Measurements from ENCODE around the gene SLC49A4. TPM values are rescaled to one million over a fixed set of nuclear protein-coding genes. Genes with fewer than 3 reads are reported as not detected.

SLC49A4 gene
- total and polyA plus RNA-seq, 2 experiments from 2014 or later = 39.1 to 59.2 TPM

GRCh38 chr3:122802323-122802722 is 7.5 kb downstream of the SLC49A4 start:
- H3K27ac ChIP-seq = no peak overlapping the region
- H2AFZ ChIP-seq = no peak overlapping the region
- WGBS (ENCODE audit: low lambda C conversion rate, missing lambda C conversion rate) = 91% methylated on average over 1 of the region's 1 CpG
- H3K9me2 ChIP-seq (replicated peaks; ENCODE audit: insufficient read depth) = no peaks in the 10 kb centered on the region
- no peaks in the 10 kb centered on the region for H4K20me1 ChIP-seq (ENCODE audit: insufficient read depth, poor library complexity, severe bottlenecking)
- H3K4me2 ChIP-seq = no peak overlapping the region
- no peak for TF ChIP-seq EZH2 (IDR thresholded peaks at IDR 0.05; ENCODE audit: borderline replicate concordance)
- TF ChIP-seq EZH2phosphoT487 (IDR thresholded peaks at IDR 0.05; ENCODE audit: low read depth, severe bottlenecking, unreplicated experiment) = no peak
- no peak for TF ChIP-seq CTCF (IDR thresholded peaks at IDR 0.05; ENCODE audit: poor library complexity)
- peaks cover 2% of the 10 kb centered on the region for H3K4me1 ChIP-seq (ENCODE audit: insufficient read depth)
- no peaks in the 10 kb centered on the region for H3K9me3 ChIP-seq (ENCODE audit: low read depth)
- H3K27me3 ChIP-seq = no peaks in the 10 kb centered on the region
- no peak overlapping the region for H3K4me3 ChIP-seq
- no peak for DNase-seq (ENCODE audit: low spot score)
- H3K36me3 ChIP-seq (replicated peaks; ENCODE audit: insufficient read depth, low read depth) = no peaks in the 10 kb centered on the region
- peaks cover 68% of the 10 kb centered on the region for H3K79me2 ChIP-seq

- peaks cover 53% of the 10 kb centered on the region for H3K79me2 ChIP-seq
- TF ChIP-seq EZH2phosphoT487 (IDR thresholded peaks at IDR 0.05; ENCODE audit: low read depth, severe bottlenecking, unreplicated experiment) = no peak
- TF ChIP-seq CTCF (IDR thresholded peaks at IDR 0.05; ENCODE audit: poor library complexity) = no peak
- no peak for TF ChIP-seq EZH2 (IDR thresholded peaks at IDR 0.05; ENCODE audit: borderline replicate concordance)
- WGBS (ENCODE audit: low lambda C conversion rate, missing lambda C conversion rate) = 94% methylated on average over 2 of the region's 2 CpGs
- no peak overlapping the region for H3K27ac ChIP-seq
- H3K9me3 ChIP-seq (ENCODE audit: low read depth) = no peaks in the 10 kb centered on the region
- H2AFZ ChIP-seq = no peak overlapping the region
- no peak overlapping the region for H3K4me3 ChIP-seq
- H3K9me2 ChIP-seq (replicated peaks; ENCODE audit: insufficient read depth) = no peaks in the 10 kb centered on the region
- DNase-seq (ENCODE audit: low spot score) = no peak
- H3K4me2 ChIP-seq = no peak overlapping the region
- no peaks in the 10 kb centered on the region for H3K36me3 ChIP-seq (replicated peaks; ENCODE audit: insufficient read depth, low read depth)
- H3K4me1 ChIP-seq (ENCODE audit: insufficient read depth) = no peaks in the 10 kb centered on the region
- H3K27me3 ChIP-seq = no peaks in the 10 kb centered on the region
- H4K20me1 ChIP-seq (ENCODE audit: insufficient read depth, poor library complexity, severe bottlenecking) = no peaks in the 10 kb centered on the region
These were observed 9.1 kb downstream of the SLC49A4 start for GRCh38 chr3:122803977-122804376.

- Histone ChIP-seq H3K4me2 (no peak overlapping the region), H3K9me3 (ENCODE audit: low read depth) (no peaks in the 10 kb centered on the region), H3K36me3 (replicated peaks; ENCODE audit: insufficient read depth, low read depth) (no peaks in the 10 kb centered on the region), H3K9me2 (replicated peaks; ENCODE audit: insufficient read depth) (no peaks in the 10 kb centered on the region), H3K27ac (no peak overlapping the region), H3K4me1 (ENCODE audit: insufficient read depth) (no peaks in the 10 kb centered on the region), H4K20me1 (ENCODE audit: insufficient read depth, poor library complexity, severe bottlenecking) (no peaks in the 10 kb centered on the region), H3K4me3 (no peak overlapping the region), H3K79me2 (no peaks in the 10 kb centered on the region), H2AFZ (no peak overlapping the region), H3K27me3 (no peaks in the 10 kb centered on the region)
- no peak for DNase-seq (ENCODE audit: low spot score)
- TF ChIP-seq EZH2 (IDR thresholded peaks at IDR 0.05; ENCODE audit: borderline replicate concordance) (no peak), CTCF (IDR thresholded peaks at IDR 0.05; ENCODE audit: poor library complexity) (no peak), EZH2phosphoT487 (IDR thresholded peaks at IDR 0.05; ENCODE audit: low read depth, severe bottlenecking, unreplicated experiment) (no peak)
These were observed 15.9 kb downstream of the SLC49A4 start for GRCh38 chr3:122810734-122811133.

- Histone ChIP-seq H4K20me1 (ENCODE audit: insufficient read depth, poor library complexity, severe bottlenecking) (no peaks in the 10 kb centered on the region), H3K4me1 (ENCODE audit: insufficient read depth) (no peaks in the 10 kb centered on the region), H3K9me3 (ENCODE audit: low read depth) (no peaks in the 10 kb centered on the region), H3K27ac (no peak overlapping the region), H3K4me2 (no peak overlapping the region), H3K36me3 (replicated peaks; ENCODE audit: insufficient read depth, low read depth) (no peaks in the 10 kb centered on the region), H3K4me3 (no peak overlapping the region), H3K9me2 (replicated peaks; ENCODE audit: insufficient read depth) (no peaks in the 10 kb centered on the region), H3K79me2 (no peaks in the 10 kb centered on the region), H2AFZ (no peak overlapping the region), H3K27me3 (no peaks in the 10 kb centered on the region)
- TF ChIP-seq EZH2phosphoT487 (IDR thresholded peaks at IDR 0.05; ENCODE audit: low read depth, severe bottlenecking, unreplicated experiment) (no peak), EZH2 (IDR thresholded peaks at IDR 0.05; ENCODE audit: borderline replicate concordance) (no peak), CTCF (IDR thresholded peaks at IDR 0.05; ENCODE audit: poor library complexity) (no peak)
- WGBS (ENCODE audit: low lambda C conversion rate, missing lambda C conversion rate) = 95% methylated on average over 2 of the region's 2 CpGs
- DNase-seq (ENCODE audit: low spot score) = no peak
These were observed 21.7 kb downstream of the SLC49A4 start for GRCh38 chr3:122816587-122816986.

Data from hepatocyte (in vitro differentiated cells).